ENCODE data around the gene SNX14. TPM values are rescaled to one million over a fixed set of nuclear protein-coding genes. Genes with fewer than 3 reads are reported as not detected.

Gene SNX14
- total and polyA plus RNA-seq, 2 of the 8 experiments (the other 6 are each of a cell fraction or from before 2014, with no cell fraction given) = 11.9 to 24.2 TPM

- Histone ChIP-seq H3K27me3 (replicated peaks in 1 of 4; ENCODE audit: control insufficient read depth in 3 of 4, extremely low read depth in 1 of 4, insufficient read depth in 3 of 4, low read length in 3 of 4) (no peaks in the 10 kb centered on the region), H3K36me3 (ENCODE audit: control insufficient read depth in 2 of 4, insufficient read depth in 4 of 4, low read length in 3 of 4) (no peaks in the 10 kb centered on the region), H2BK5ac (ENCODE audit: low read depth, low read length) (peak overlapping the region; percentile 19; the same call in 1 of the 2 replicates), H4K5ac (ENCODE audit: insufficient read length, low read depth, low read length) (no peak overlapping the region), H3K14ac (ENCODE audit: insufficient read length) (no peak overlapping the region), H4K91ac (replicated peaks; ENCODE audit: insufficient read length, low read length) (no peak overlapping the region), H3K56ac (replicated peaks; ENCODE audit: insufficient read length, low read depth, low read length) (no peak overlapping the region), H3K27ac (ENCODE audit: low read depth, low read length) (0 out of 2 replicates have a peak overlapping the region, but pooled peaks have one; percentile 9), H2BK12ac (ENCODE audit: low read depth, low read length) (no peak overlapping the region), H3K79me2 (ENCODE audit: control insufficient read depth in 1 of 2, insufficient read depth in 2 of 2, low read length in 2 of 2) (peaks cover 0 to 12% of the 10 kb centered on the region in 2 experiments; a peak in 1 of 4 replicates), H2BK120ac (replicated peaks; ENCODE audit: low read depth, low read length) (no peak overlapping the region), H3K4me1 (replicated peaks in 1 of 4; ENCODE audit: control insufficient read depth in 3 of 4, insufficient read depth in 4 of 4, low read length in 3 of 4) (peaks cover 0 to 4% (median 2%) of the 10 kb centered on the region in 4 experiments; a peak in 3 of 7 replicates), H2AK5ac (ENCODE audit: low read depth, low read length) (no peak overlapping the region), H3K9ac (replicated peaks in 1 of 4; ENCODE audit: extremely low read depth in 1 of 4, low read depth in 3 of 4, low read length in 3 of 4) (no peak overlapping the region), H2AFZ (ENCODE audit: low read length) (no peak overlapping the region), H3K4me2 (ENCODE audit: insufficient read depth in 1 of 2, low read depth in 2 of 2, low read length in 2 of 2) (0 out of 4 replicates have a peak overlapping the region, but pooled peaks of 1 of the 2 experiments have one; percentile 27), H2BK20ac (ENCODE audit: low read length) (no peak overlapping the region), H3K18ac (ENCODE audit: extremely low read depth, low read length) (0 out of 2 replicates have a peak overlapping the region, but pooled peaks have one; percentile 39), H3K79me1 (ENCODE audit: low read depth, low read length) (peaks cover 7% of the 10 kb centered on the region), H4K20me1 (replicated peaks in 1 of 2; ENCODE audit: control insufficient read depth in 1 of 2, insufficient read depth in 2 of 2, low read length in 2 of 2) (peaks cover 0 to 2% of the 10 kb centered on the region in 2 experiments), H3K4ac (replicated peaks; ENCODE audit: insufficient read length, low read depth, low read length) (no peak overlapping the region), H3K23ac (ENCODE audit: insufficient read length) (no peak overlapping the region), H4K8ac (ENCODE audit: extremely low read depth, insufficient read depth, low read length) (no peak overlapping the region), H3K9me3 (ENCODE audit: insufficient read depth in 2 of 2, low read depth in 1 of 2, low read length in 1 of 2) (0 out of 4 replicates have a peak, but pooled peaks cover 0 to 4% of the 10 kb centered on the region in 2 experiments), H3K4me3 (ENCODE audit: extremely low read depth in 1 of 4, insufficient read depth in 2 of 4, low read depth in 3 of 4, low read length in 4 of 4) (no peak overlapping the region), H2BK15ac (ENCODE audit: low read length) (no peak overlapping the region), H3K23me2 (ENCODE audit: low read depth, low read length) (no peaks in the 10 kb centered on the region)
- 84% methylated on average over 5 of the region's 5 CpGs; no CpG with 5 or more reads in 1 of the 2 experiments for WGBS, 2 experiments (ENCODE audit: extremely low coverage in 1 of 2, insufficient coverage in 1 of 2, insufficient read length in 1 of 2, insufficient replicate concordance in 2 of 2, low coverage in 1 of 2, low lambda C conversion rate in 2 of 2, missing lambda C conversion rate in 1 of 2)
- TF ChIP-seq SP2 (IDR thresholded peaks at IDR 0.05; ENCODE audit: low read length) = no peak
- no peak for TF ChIP-seq POU5F1 (IDR thresholded peaks at IDR 0.05; ENCODE audit: low read depth, low read length)
- TF ChIP-seq JUN (IDR thresholded peaks at IDR 0.05; ENCODE audit: low read depth, low read length) = no peak
- no peak for TF ChIP-seq BCL11A (IDR thresholded peaks at IDR 0.05; ENCODE audit: low read depth in 2 of 2, low read length in 2 of 2)
- no peak for TF ChIP-seq CHD2 (IDR thresholded peaks at IDR 0.05; ENCODE audit: low read length)
- TF ChIP-seq YY1 (IDR thresholded peaks at IDR 0.05; ENCODE audit: low read depth, low read length) = no peak
- TF ChIP-seq POLR2AphosphoS5 (IDR thresholded peaks at IDR 0.05; ENCODE audit: low read depth, low read length) = no peak
- no peak for TF ChIP-seq EZH2 (IDR thresholded peaks at IDR 0.05; ENCODE audit: low read depth, low read length, severe bottlenecking)
- no peak for TF ChIP-seq NANOG (IDR thresholded peaks at IDR 0.05; ENCODE audit: insufficient read depth, low read depth, low read length, poor library complexity, severe bottlenecking)
- TF ChIP-seq POLR2A (IDR thresholded peaks at IDR 0.05; ENCODE audit: control extremely low read depth in 1 of 2, low read depth in 2 of 2, low read length in 2 of 2) = no peak
- TF ChIP-seq CTBP2 (IDR thresholded peaks at IDR 0.05; ENCODE audit: borderline replicate concordance, insufficient read depth, insufficient read length, low read length) = no peak
- no peak for TF ChIP-seq JUND (IDR thresholded peaks at IDR 0.05; ENCODE audit: low read length)
- ChIA-PET POLR2A (ENCODE audit: partially characterized antibody) (interaction anchor here (0.8 to 1.4 kb wide), 4 partner anchors 11 to 98 kb away, joined by 3 to 4 read pairs (median 3); partner anchors contain the start of genes SNX14 and SYNCRIP), CTCF (ENCODE audit: partially characterized antibody) (interaction anchor here (0.7 to 1.7 kb wide), 2 partner anchors 12 to 40 kb away, joined by 4 to 9 read pairs; no protein-coding TSS in a partner anchor)
- FAIRE-seq = no peak
- no peak for DNase-seq (ENCODE audit: low read depth in 1 of 2, low spot score in 2 of 2)
Measured at GRCh38 chr6:85580118-85580877, 13.4 kb downstream of the SNX14 start.

All from H1 (cell line).